ENCODE measurements around the gene ITGBL1.

ITGBL1 gene

GRCh38 chr13:101489643-101490405 is 37.3 kb downstream of the ITGBL1 start:
- H4K20me1 ChIP-seq (ENCODE audit: low read depth, low read length), result no peaks in the 10 kb centered on the region
- no peak for TF ChIP-seq EZH2phosphoT487 (conservative IDR thresholded peaks at IDR 0.05; ENCODE audit: low read length)
- TF ChIP-seq, protein P1, sequence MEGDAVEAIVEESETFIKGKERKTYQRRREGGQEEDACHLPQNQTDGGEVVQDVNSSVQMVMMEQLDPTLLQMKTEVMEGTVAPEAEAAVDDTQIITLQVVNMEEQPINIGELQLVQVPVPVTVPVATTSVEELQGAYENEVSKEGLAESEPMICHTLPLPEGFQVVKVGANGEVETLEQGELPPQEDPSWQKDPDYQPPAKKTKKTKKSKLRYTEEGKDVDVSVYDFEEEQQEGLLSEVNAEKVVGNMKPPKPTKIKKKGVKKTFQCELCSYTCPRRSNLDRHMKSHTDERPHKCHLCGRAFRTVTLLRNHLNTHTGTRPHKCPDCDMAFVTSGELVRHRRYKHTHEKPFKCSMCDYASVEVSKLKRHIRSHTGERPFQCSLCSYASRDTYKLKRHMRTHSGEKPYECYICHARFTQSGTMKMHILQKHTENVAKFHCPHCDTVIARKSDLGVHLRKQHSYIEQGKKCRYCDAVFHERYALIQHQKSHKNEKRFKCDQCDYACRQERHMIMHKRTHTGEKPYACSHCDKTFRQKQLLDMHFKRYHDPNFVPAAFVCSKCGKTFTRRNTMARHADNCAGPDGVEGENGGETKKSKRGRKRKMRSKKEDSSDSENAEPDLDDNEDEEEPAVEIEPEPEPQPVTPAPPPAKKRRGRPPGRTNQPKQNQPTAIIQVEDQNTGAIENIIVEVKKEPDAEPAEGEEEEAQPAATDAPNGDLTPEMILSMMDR (IDR thresholded peaks at IDR 0.05; ENCODE audit: insufficient read depth, low read length, poor library complexity, severe bottlenecking), result no peak
- no peak overlapping the region for H3K4me3 ChIP-seq (ENCODE audit: insufficient read depth, low read length, poor library complexity, severe bottlenecking)
- H3K4me2 ChIP-seq (ENCODE audit: low read depth, low read length, poor library complexity, severe bottlenecking), result no peak overlapping the region
- H3F3A ChIP-seq (ENCODE audit: insufficient read depth), result no peaks in the 10 kb centered on the region
- no peaks in the 10 kb centered on the region for H3K27me3 ChIP-seq (ENCODE audit: low read length)
- no peaks in the 10 kb centered on the region for H3K79me2 ChIP-seq (ENCODE audit: insufficient read depth, low read length)
- H3K27ac ChIP-seq (ENCODE audit: low read depth, low read length), result no peak overlapping the region
- no peaks in the 10 kb centered on the region for H3K9me3 ChIP-seq (ENCODE audit: insufficient read depth, low read length)
- no peak overlapping the region for H2AFZ ChIP-seq (ENCODE audit: low read depth, low read length, severe bottlenecking)
- H3K9ac ChIP-seq (ENCODE audit: low read length), result no peak overlapping the region
- H3K9me2 ChIP-seq (replicated peaks; ENCODE audit: insufficient read depth, low read length), result no peaks in the 10 kb centered on the region
- no peaks in the 10 kb centered on the region for H3K36me3 ChIP-seq (ENCODE audit: low read length)

- Histone ChIP-seq H3K36me3 (ENCODE audit: low read length) (no peaks in the 10 kb centered on the region), H4K20me1 (ENCODE audit: low read depth, low read length) (no peaks in the 10 kb centered on the region), H2AFZ (ENCODE audit: low read depth, low read length, severe bottlenecking) (no peak overlapping the region), H3K4me2 (ENCODE audit: low read depth, low read length, poor library complexity, severe bottlenecking) (no peak overlapping the region), H3K27me3 (ENCODE audit: low read length) (no peaks in the 10 kb centered on the region), H3K9me2 (replicated peaks; ENCODE audit: insufficient read depth, low read length) (no peaks in the 10 kb centered on the region), H3F3A (ENCODE audit: insufficient read depth) (no peaks in the 10 kb centered on the region), H3K4me3 (ENCODE audit: insufficient read depth, low read length, poor library complexity, severe bottlenecking) (no peak overlapping the region), H3K9me3 (ENCODE audit: insufficient read depth, low read length) (no peaks in the 10 kb centered on the region), H3K79me2 (ENCODE audit: insufficient read depth, low read length) (no peaks in the 10 kb centered on the region), H3K27ac (ENCODE audit: low read depth, low read length) (no peak overlapping the region), H3K9ac (ENCODE audit: low read length) (no peak overlapping the region)
- TF ChIP-seq, protein P1 (IDR thresholded peaks at IDR 0.05; ENCODE audit: insufficient read depth, low read length, poor library complexity, severe bottlenecking), result no peak
- no peak for TF ChIP-seq EZH2phosphoT487 (conservative IDR thresholded peaks at IDR 0.05; ENCODE audit: low read length)
Observed at GRCh38 chr13:101490406-101491015, 38.0 kb downstream of the ITGBL1 start.

DNA sequence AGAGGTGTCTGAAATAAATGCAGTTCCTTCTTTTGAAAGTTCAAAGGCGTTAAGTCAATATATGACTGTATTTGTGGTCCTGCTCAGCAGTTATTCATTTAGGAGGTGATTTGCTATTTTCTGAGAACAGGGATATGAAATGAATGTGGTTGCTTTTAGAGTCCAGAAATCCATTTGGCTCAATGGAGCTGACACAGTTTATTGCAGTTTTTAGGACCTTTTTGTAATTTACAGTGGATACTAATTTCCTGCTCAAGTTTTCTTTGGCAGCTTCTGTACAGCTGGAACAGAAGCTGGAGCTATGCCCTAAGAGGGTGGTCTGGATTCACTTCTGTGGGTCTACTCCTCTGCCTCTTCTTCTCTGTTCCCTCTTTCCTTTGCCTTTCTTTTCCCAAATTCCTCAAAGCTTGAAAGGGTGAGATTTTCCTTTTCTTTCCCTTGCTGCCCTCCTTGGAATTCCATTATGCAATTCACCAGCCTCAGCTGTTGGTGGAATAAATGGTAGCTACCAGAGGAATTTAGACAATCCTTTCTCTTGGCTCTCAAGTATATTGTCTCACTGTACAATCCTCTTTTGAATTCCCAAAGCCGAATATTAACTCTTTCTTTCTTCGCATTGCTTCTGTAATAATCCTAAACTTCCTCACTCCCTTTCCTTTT is 39.9 kb downstream of the ITGBL1 start:
- no peak overlapping the region for H2AFZ ChIP-seq (ENCODE audit: low read depth, low read length, severe bottlenecking)
- no peak overlapping the region for H3K27ac ChIP-seq (ENCODE audit: low read depth, low read length)
- no peak overlapping the region for H3K9ac ChIP-seq (ENCODE audit: low read length)
- H3K9me2 ChIP-seq (replicated peaks; ENCODE audit: insufficient read depth, low read length), result no peaks in the 10 kb centered on the region
- H3K36me3 ChIP-seq (ENCODE audit: low read length), result no peaks in the 10 kb centered on the region
- no peaks in the 10 kb centered on the region for H3K79me2 ChIP-seq (ENCODE audit: insufficient read depth, low read length)
- no peaks in the 10 kb centered on the region for H4K20me1 ChIP-seq (ENCODE audit: low read depth, low read length)
- H3F3A ChIP-seq (ENCODE audit: insufficient read depth), result no peaks in the 10 kb centered on the region
- H3K9me3 ChIP-seq (ENCODE audit: insufficient read depth, low read length), result no peaks in the 10 kb centered on the region
- TF ChIP-seq EZH2phosphoT487 (conservative IDR thresholded peaks at IDR 0.05; ENCODE audit: low read length), result no peak
- TF ChIP-seq, protein P1 (IDR thresholded peaks at IDR 0.05; ENCODE audit: insufficient read depth, low read length, poor library complexity, severe bottlenecking), result no peak
- H3K4me2 ChIP-seq (ENCODE audit: low read depth, low read length, poor library complexity, severe bottlenecking), result no peak overlapping the region
- H3K4me3 ChIP-seq (ENCODE audit: insufficient read depth, low read length, poor library complexity, severe bottlenecking), result no peak overlapping the region
- H3K27me3 ChIP-seq (ENCODE audit: low read length), result no peaks in the 10 kb centered on the region
